ENCODE results near the gene API5.

The API5 gene

GRCh38 chr11:43359422-43359818 lies 47.6 kb downstream of the API5 start:
- DNase-seq (ENCODE audit: low read depth in 2 of 2): no peak

GRCh38 chr11:43360361-43361032 lies 48.7 kb downstream of the API5 start:
- no peak for DNase-seq (ENCODE audit: low read depth in 2 of 2)

GRCh38 chr11:43366677-43367076 lies 54.9 kb downstream of the API5 start:
- no peak for DNase-seq (ENCODE audit: low read depth in 2 of 2)

GRCh38 chr11:43367382-43368178 lies 55.8 kb downstream of the API5 start:
- no peak for DNase-seq (ENCODE audit: low read depth in 2 of 2)

- no peak for DNase-seq (ENCODE audit: low read depth in 2 of 2)
Measured at GRCh38 chr11:43376065-43376464, 64.3 kb downstream of the API5 start.

- DNase-seq (ENCODE audit: low read depth in 2 of 2): no peak
Measured at GRCh38 chr11:43376594-43376993, 64.8 kb downstream of the API5 start.

GRCh38 chr11:43377389-43377788 lies 65.6 kb downstream of the API5 start:
- no peak for DNase-seq (ENCODE audit: low read depth in 2 of 2)

- no peak for DNase-seq (ENCODE audit: low read depth in 2 of 2)
Measured at GRCh38 chr11:43378897-43379296, 67.1 kb downstream of the API5 start.

GRCh38 chr11:43381802-43382201 lies 70.0 kb downstream of the API5 start:
- DNase-seq (ENCODE audit: low read depth in 2 of 2): no peak

- no peak for DNase-seq (ENCODE audit: low read depth in 2 of 2)
Measured at GRCh38 chr11:43382614-43383013, 70.8 kb downstream of the API5 start.

GRCh38 chr11:43384393-43384792 lies 72.6 kb downstream of the API5 start:
- no peak for DNase-seq (ENCODE audit: low read depth in 2 of 2)

GRCh38 chr11:43392713-43393112 lies 80.9 kb downstream of the API5 start:
- no peak for DNase-seq (ENCODE audit: low read depth in 2 of 2)

- no peak for DNase-seq (ENCODE audit: low read depth in 2 of 2)
Measured at GRCh38 chr11:43393765-43394355, 82.1 kb downstream of the API5 start.
